Panc1 (cell line): ENCODE results near the gene SPATA13. TPM values are rescaled to one million over a fixed set of nuclear protein-coding genes. Genes with fewer than 3 reads are reported as not detected.
"Not testable (repeated sequence)": the region's sequence is repeated elsewhere in the genome, so short reads cannot be mapped to it uniquely, and the experiment has no call there.

Source experiments
- ATAC-seq: fragments of 200-7000 bp; cut with Tn5 transposase; 2 replicates; pipeline ENCODE4 v1.9.1; 2020; ENCODE audit warnings: mild to moderate bottlenecking, moderate library complexity
- BruUV-seq: library from RNA; stranded (reverse); fragments of 400-500 nt; replicated peaks from 2 replicates; lab custom pipeline; 2021; lab: Mats Ljungman, UMichigan
- CTCF ChIA-PET: fragments of 300-600 bp; sonication (Branson Sonifier 250); formaldehyde crosslinking; loops from one replicate; lab custom pipeline; 2022; ENCODE audit warnings: antibody characterized with exemption; lab: Charles Lee
- POLR2A ChIA-PET: fragments of 300-600 bp; sonication (Branson Sonifier 250); formaldehyde crosslinking; loops from one replicate; lab custom pipeline; 2022; ENCODE audit warnings: antibody characterized with exemption; lab: Charles Lee
- DNase-seq: peaks from one replicate; pipeline ENCODE4 v3.0.0-alpha.2; 2010; ENCODE audit warnings: low read depth, low spot score
- H3K27ac ChIP-seq: 2 replicates; pipeline ENCODE4 v1.5.1; 2011; ENCODE audit warnings: mild to moderate bottlenecking, low read length, inconsistent platforms
- H3K27me3 ChIP-seq: fragments of 200-500 bp; sonication (Bioruptor generic); 2 replicates; pipeline ENCODE4 v1.6.0; 2014; ENCODE audit warnings: low read length, inconsistent platforms; ENCODE audit not compliant: control insufficient read depth, insufficient read depth
- H3K36me3 ChIP-seq: fragments of 200-500 bp; sonication (Bioruptor generic); 2 replicates; pipeline ENCODE4 v1.5.1; 2014; ENCODE audit warnings: inconsistent platforms, mild to moderate bottlenecking, low read length, moderate library complexity; ENCODE audit not compliant: control insufficient read depth, insufficient read depth
- H3K4me1 ChIP-seq: 2 replicates; pipeline ENCODE4 v1.5.1; 2011; ENCODE audit warnings: inconsistent platforms, mild to moderate bottlenecking, low read length, moderate library complexity; ENCODE audit not compliant: control insufficient read depth, insufficient read depth
- H3K4me3 ChIP-seq, 2 experiments: 2 replicates each; pipeline ENCODE4 v1.5.1; 2011 to 2012; ENCODE audit warnings: low read depth in 2 of 2, low read length in 2 of 2, mild to moderate bottlenecking in 2 of 2, inconsistent platforms in 1 of 2, moderate library complexity in 1 of 2
- H3K9me3 ChIP-seq: fragments of 200-500 bp; sonication (Bioruptor generic); 2 replicates; pipeline ENCODE4 v1.5.1; 2014; ENCODE audit warnings: low read depth, mild to moderate bottlenecking, inconsistent platforms, low read length, moderate library complexity; ENCODE audit not compliant: control insufficient read depth, insufficient read depth
- CTCF ChIP-seq: fragments of 450-650 bp; IDR thresholded peaks from 2 replicates; pipeline ENCODE4 v1.5.1; 2017; ENCODE audit warnings: mild to moderate bottlenecking
- POLR2AphosphoS5 ChIP-seq: IDR thresholded peaks from 2 replicates; pipeline ENCODE4 v1.6.1; 2012; ENCODE audit warnings: mild to moderate bottlenecking, low read depth, low read length, moderate library complexity
- SIN3A ChIP-seq: IDR thresholded peaks from 2 replicates; pipeline ENCODE4 v1.6.1; 2012; ENCODE audit warnings: low read depth, mild to moderate bottlenecking, low read length, moderate library complexity, borderline replicate concordance; ENCODE audit not compliant: insufficient read depth
- TCF7L2 ChIP-seq: IDR thresholded peaks from 2 replicates; pipeline ENCODE4 v1.6.1; 2011; ENCODE audit warnings: mild to moderate bottlenecking, low read depth, low read length, inconsistent platforms
- in situ Hi-C: cut with HindIII; loops from 2 replicates; pipeline ENCODE4 v1.10.0; 2016; ENCODE audit warnings: low sequenced_read_pairs, low pct_unique_long_range_greater_than_20kb
- intact Hi-C: fragments of 100-400 bp; cut with micrococcal nuclease; formaldehyde crosslinking; loops from one replicate; pipeline ENCODE4 v1.10.0; 2022; ENCODE audit not compliant: unreplicated experiment
- total RNA-seq: library from RNA; stranded (reverse); gene quantifications from one replicate; pipeline ENCODE4 v1.2.1, GENCODE V29; 2021; ENCODE audit not compliant: unreplicated experiment
- TF ChIP-seq, protein P1 (sequence below), 2 experiments: IDR thresholded peaks; 2 replicates each; pipeline ENCODE4 v1.6.1; 2011 to 2012; ENCODE audit warnings: low read depth in 2 of 2, control low read depth in 1 of 2, low read length in 1 of 2, mild to moderate bottlenecking in 1 of 2, moderate library complexity in 1 of 2; ENCODE audit not compliant: insufficient read depth in 1 of 2

The SPATA13 gene
- total RNA-seq, 1 experiment from 2014 or later = 7.9 TPM

DNA sequence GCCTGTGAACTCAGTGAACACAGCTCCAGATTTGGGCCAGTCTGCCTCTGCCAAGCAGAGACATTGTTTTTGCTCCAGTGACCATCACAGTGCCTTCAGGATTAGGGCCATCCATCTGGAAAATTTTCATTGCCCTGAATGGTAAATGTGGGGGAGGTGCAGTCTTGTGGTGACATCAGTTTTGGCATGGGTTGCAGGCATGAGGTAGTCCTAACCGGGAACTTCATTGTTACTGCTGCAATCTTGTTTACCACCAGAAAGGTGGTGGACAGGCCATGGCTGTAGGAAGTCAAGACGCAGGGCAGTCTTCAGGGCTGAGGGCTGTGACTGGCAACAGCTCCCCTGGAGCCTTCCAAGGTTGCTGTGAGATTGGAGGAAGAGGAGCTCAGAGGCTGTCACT, 55.2 kb downstream of the SPATA13 start:
- DNase-seq (no peak), ATAC-seq (no peak)
- CTCF ChIA-PET = no interaction called here
- intact Hi-C loops = no loop called here
- Histone ChIP-seq H3K27ac (no peak overlapping the region), H3K9me3 (no peaks in the 10 kb centered on the region), H3K36me3 (no peaks in the 10 kb centered on the region), H3K4me3 (no peak overlapping the region), H3K27me3 (no peaks in the 10 kb centered on the region), H3K4me1 (peaks cover 3% of the 10 kb centered on the region; the same call in 1 of the 2 replicates)
- POLR2A ChIA-PET = no interaction called here
- BruUV-seq = no TSS peak
- in situ Hi-C loops = no loop called here
- no peak for TF ChIP-seq POLR2AphosphoS5
- TF ChIP-seq TCF7L2 = no peak
- TF ChIP-seq CTCF = no peak
- TF ChIP-seq, protein P1, sequence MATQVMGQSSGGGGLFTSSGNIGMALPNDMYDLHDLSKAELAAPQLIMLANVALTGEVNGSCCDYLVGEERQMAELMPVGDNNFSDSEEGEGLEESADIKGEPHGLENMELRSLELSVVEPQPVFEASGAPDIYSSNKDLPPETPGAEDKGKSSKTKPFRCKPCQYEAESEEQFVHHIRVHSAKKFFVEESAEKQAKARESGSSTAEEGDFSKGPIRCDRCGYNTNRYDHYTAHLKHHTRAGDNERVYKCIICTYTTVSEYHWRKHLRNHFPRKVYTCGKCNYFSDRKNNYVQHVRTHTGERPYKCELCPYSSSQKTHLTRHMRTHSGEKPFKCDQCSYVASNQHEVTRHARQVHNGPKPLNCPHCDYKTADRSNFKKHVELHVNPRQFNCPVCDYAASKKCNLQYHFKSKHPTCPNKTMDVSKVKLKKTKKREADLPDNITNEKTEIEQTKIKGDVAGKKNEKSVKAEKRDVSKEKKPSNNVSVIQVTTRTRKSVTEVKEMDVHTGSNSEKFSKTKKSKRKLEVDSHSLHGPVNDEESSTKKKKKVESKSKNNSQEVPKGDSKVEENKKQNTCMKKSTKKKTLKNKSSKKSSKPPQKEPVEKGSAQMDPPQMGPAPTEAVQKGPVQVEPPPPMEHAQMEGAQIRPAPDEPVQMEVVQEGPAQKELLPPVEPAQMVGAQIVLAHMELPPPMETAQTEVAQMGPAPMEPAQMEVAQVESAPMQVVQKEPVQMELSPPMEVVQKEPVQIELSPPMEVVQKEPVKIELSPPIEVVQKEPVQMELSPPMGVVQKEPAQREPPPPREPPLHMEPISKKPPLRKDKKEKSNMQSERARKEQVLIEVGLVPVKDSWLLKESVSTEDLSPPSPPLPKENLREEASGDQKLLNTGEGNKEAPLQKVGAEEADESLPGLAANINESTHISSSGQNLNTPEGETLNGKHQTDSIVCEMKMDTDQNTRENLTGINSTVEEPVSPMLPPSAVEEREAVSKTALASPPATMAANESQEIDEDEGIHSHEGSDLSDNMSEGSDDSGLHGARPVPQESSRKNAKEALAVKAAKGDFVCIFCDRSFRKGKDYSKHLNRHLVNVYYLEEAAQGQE (IDR thresholded peaks at IDR 0.05; ENCODE audit: insufficient read depth in 1 of 2, low read depth in 2 of 2, low read length in 1 of 2) = no peak
- TF ChIP-seq SIN3A = no peak

DNA sequence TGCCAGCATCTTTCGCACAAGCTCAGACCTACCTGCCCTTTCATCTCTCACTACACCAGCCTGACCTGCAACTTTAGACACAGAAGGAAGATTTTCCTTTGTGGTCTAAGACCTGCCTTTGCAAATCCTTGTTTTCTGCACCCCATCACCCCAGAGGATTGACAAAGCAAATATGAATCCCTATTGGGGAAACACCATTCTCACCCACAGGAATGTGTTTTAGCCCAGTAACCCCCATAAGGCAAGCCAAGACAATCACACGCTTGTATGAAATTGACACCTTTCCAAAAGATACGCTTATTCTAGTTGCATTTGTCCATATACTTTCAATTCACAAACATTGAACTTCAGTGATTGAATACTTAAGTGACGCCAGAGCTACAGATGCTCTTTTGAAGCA, 55.7 kb downstream of the SPATA13 start:
- TF ChIP-seq POLR2AphosphoS5 (no peak), TCF7L2 (no peak), CTCF (no peak), SIN3A (no peak)
- TF ChIP-seq, protein P1 (IDR thresholded peaks at IDR 0.05; ENCODE audit: insufficient read depth in 1 of 2, low read depth in 2 of 2, low read length in 1 of 2) = no peak
- BruUV-seq = no TSS peak
- Histone ChIP-seq H3K27me3 (no peaks in the 10 kb centered on the region), H3K4me1 (peaks cover 3% of the 10 kb centered on the region; the same call in 1 of the 2 replicates), H3K27ac (no peak overlapping the region), H3K4me3 (no peak overlapping the region), H3K9me3 (no peaks in the 10 kb centered on the region), H3K36me3 (no peaks in the 10 kb centered on the region)
- POLR2A ChIA-PET = no interaction called here
- in situ Hi-C loops (no loop called here), intact Hi-C loops (no loop called here)
- DNase-seq = no peak
- CTCF ChIA-PET = no interaction called here
- ATAC-seq = no peak

- intact Hi-C loops, ATAC-seq, H3K4me3 ChIP-seq, H3K27ac ChIP-seq, H3K36me3 ChIP-seq, in situ Hi-C loops, BruUV-seq, H3K4me1 ChIP-seq, POLR2A ChIA-PET, DNase-seq, H3K27me3 ChIP-seq, CTCF ChIA-PET, H3K9me3 ChIP-seq: not testable (repeated sequence)
Observed at GRCh38 chr13:24216779-24217178, 56.3 kb downstream of the SPATA13 start.
